GM19455 (cell line): Measurements from ENCODE around the gene ATG2A.

Source experiments
- ATAC-seq: cut with Tn5 transposase; IDR thresholded peaks from one replicate; pipeline ENCODE4 v1.9.1; 2021; ENCODE audit not compliant: unreplicated experiment

Gene ATG2A

GRCh38 chr11:64888406-64888728, 28.6 kb downstream of the ATG2A start:
- ATAC-seq, result no peak

- peak; percentile 72 for ATAC-seq
Measured at GRCh38 chr11:64887757-64888405, 29.1 kb downstream of the ATG2A start.

- no peak for ATAC-seq
Measured at GRCh38 chr11:64887234-64887756, 29.7 kb downstream of the ATG2A start.

- no peak for ATAC-seq
Measured at GRCh38 chr11:64885367-64886286, 31.4 kb downstream of the ATG2A start.

GRCh38 chr11:64884019-64884418, 33.0 kb downstream of the ATG2A start:
- no peak for ATAC-seq

GRCh38 chr11:64883575-64883974, 33.4 kb downstream of the ATG2A start:
- ATAC-seq, result no peak

GRCh38 chr11:64882243-64882642, 34.8 kb downstream of the ATG2A start:
- ATAC-seq, result no peak

- ATAC-seq, result no peak
Measured at GRCh38 chr11:64881476-64881875, 35.5 kb downstream of the ATG2A start.

- no peak for ATAC-seq
Measured at GRCh38 chr11:64880240-64881001, 36.6 kb downstream of the ATG2A start.

GRCh38 chr11:64879244-64879900, 37.6 kb downstream of the ATG2A start:
- peak; percentile 1 for ATAC-seq

- ATAC-seq, result peak; percentile 64
Measured at GRCh38 chr11:64878494-64879243, 38.3 kb downstream of the ATG2A start, which contains the start of gene EHD1. Gene EHD1, minus strand, starts transcription at chr11:64878621. Its CDS starts 157 bp downstream, at chr11:64878464.

GRCh38 chr11:64878223-64878493, 38.9 kb downstream of the ATG2A start:
- ATAC-seq, result peak; percentile 19

GRCh38 chr11:64877390-64878222, 39.4 kb downstream of the ATG2A start:
- no peak for ATAC-seq

- no peak for ATAC-seq
Measured at GRCh38 chr11:64876835-64877341, 40.1 kb downstream of the ATG2A start.

- no peak for ATAC-seq
Measured at GRCh38 chr11:64876229-64876750, 40.7 kb downstream of the ATG2A start.

GRCh38 chr11:64875369-64876228, 41.4 kb downstream of the ATG2A start:
- ATAC-seq, result no peak

GRCh38 chr11:64874308-64875240, 42.4 kb downstream of the ATG2A start:
- ATAC-seq, result no peak
